UCSD-AML1 (cell line): ENCODE measurements around the gene UBE2F.
"Not testable (repeated sequence)": the region's sequence is repeated elsewhere in the genome, so short reads cannot be mapped to it uniquely, and the experiment has no call there.

Experiments used
- DNase-seq: peaks from one replicate; lab custom pipeline; 2025; ENCODE audit not compliant: unreplicated experiment; lab: John Stamatoyannopoulos, UW

Gene UBE2F

DNA sequence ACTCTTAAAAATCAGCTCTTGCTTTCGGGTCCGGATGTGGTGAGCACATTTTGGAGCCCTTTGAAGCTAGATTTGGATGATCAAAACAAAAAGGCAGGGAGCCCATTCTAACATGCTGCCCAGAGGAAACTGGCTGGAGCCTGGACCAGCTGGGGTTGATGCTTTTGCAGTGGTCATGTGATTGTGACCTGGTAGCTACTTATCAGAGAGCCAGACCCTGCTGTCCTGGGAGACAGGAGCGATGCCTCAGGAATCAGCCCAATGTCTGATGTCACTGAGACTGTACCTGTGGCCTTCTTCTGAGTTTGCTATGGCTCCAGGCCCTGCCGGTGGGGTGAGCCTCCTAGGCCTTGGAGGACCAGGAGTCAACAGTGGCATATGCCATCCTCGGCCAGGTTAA lies 75.3 kb downstream of the UBE2F start:
- no peak for DNase-seq

DNA sequence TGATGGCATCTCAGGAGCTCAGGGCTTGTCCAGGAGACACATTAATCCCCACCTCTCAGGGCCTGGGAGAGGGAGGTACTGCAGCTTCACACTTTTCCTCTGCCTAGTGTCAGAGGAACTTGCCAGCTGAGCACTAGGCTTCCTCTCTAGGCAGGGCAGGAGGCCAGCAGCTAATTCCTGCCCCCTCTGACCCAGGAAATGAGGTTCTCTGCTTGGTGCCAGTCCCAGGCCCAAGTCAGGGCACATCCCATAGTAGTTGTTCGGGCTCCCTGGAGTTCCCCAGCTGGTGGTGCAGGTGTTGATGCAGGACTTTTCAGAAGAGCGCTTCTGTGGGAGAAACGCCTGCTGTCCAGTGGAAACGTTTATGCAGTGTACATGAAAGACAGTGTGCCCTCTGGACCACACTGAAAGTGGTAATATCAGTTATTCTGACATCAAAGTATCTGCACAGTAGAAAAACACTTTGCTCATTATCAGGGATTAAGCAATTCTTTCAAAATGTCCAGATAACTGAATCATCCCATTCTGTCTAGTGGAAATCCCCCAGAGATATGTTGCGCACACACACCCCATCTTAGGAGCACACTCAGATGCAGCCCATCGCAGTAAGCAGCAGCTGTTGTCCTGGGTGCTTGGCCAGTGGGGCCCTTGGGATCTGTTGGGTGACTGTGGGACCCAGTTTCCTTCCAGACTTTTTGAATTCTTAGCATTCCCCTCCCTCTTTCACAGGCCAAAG lies 76.2 kb downstream of the UBE2F start:
- DNase-seq: no peak

DNA sequence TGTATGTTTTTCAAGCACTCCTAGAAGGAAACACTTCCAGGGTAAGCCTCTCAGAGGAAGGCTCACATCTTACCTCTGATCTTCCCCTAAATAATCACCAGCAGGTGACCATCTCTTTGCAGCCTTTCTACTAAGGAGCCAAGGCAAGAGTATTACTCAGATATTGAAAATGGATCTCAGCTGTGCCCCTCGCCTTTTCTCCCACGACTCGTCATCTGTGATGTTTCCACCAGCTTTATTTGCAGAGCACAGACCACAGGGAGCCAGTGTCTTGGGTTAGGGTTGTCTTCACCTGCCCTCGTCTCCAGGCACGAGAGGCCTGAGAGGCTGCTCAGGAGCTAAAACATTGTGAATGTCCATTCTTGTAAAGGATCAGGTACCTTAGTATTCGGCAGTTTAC lies 77.0 kb downstream of the UBE2F start:
- DNase-seq: no peak

GRCh38 chr2:238045575-238045974 lies 78.8 kb downstream of the UBE2F start:
- no peak for DNase-seq

GRCh38 chr2:238046725-238047270 lies 80.0 kb downstream of the UBE2F start:
- no peak for DNase-seq

GRCh38 chr2:238053191-238053776 lies 86.5 kb downstream of the UBE2F start:
- DNase-seq: no peak

DNA sequence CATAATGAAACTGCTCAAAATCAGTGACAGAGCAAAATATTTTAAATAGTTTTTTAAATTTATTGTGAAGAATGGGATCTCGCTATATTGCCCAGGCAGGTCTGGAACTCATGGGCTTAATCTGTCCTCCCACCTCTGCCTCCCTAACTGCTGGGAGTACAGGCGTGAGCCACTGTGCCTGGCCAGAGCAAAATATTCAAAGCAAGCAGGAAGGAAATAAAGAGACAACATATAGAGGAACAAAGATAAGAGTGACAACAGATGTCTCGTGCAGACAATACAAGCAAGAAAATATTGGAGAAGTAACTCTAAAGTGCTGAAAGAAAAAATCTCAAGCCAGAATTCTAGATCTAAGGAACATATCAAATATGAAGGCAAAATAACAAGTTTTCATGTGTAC lies 89.0 kb downstream of the UBE2F start:
- no peak for DNase-seq

- not testable (repeated sequence) for DNase-seq
These were observed 91.1 kb downstream of the UBE2F start for GRCh38 chr2:238057696-238058575.

GRCh38 chr2:238059505-238059904 lies 92.7 kb downstream of the UBE2F start:
- DNase-seq: no peak

DNA sequence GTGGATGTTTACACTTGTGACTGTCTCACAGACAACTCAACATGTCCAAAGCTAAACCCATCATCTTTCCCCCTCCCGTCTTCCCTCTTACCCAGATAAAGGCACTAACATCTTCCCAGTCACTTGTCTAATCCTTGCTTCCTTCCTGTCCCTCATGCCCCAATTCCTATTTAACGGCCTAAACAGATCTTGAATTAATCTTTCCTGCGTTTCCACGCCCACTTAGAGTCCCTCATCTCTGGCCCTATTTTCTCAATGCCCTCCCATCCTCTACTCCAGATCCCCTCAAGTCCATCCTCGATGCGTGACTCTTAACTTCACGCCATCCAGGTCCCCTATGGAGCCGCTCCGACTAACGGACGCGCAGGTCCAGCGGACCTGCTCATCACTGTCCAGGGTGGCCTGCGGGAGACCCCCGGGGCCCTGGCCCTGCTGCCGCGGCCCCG lies 93.3 kb downstream of the UBE2F start:
- no peak for DNase-seq

- peak; percentile 99 for DNase-seq
These were observed 93.9 kb downstream of the UBE2F start, which contains the start of gene SCLY for GRCh38 chr2:238060542-238061314. SCLY (plus strand) TSS chr2:238061001; CDS start chr2:238061055, 54 bp downstream.

DNA sequence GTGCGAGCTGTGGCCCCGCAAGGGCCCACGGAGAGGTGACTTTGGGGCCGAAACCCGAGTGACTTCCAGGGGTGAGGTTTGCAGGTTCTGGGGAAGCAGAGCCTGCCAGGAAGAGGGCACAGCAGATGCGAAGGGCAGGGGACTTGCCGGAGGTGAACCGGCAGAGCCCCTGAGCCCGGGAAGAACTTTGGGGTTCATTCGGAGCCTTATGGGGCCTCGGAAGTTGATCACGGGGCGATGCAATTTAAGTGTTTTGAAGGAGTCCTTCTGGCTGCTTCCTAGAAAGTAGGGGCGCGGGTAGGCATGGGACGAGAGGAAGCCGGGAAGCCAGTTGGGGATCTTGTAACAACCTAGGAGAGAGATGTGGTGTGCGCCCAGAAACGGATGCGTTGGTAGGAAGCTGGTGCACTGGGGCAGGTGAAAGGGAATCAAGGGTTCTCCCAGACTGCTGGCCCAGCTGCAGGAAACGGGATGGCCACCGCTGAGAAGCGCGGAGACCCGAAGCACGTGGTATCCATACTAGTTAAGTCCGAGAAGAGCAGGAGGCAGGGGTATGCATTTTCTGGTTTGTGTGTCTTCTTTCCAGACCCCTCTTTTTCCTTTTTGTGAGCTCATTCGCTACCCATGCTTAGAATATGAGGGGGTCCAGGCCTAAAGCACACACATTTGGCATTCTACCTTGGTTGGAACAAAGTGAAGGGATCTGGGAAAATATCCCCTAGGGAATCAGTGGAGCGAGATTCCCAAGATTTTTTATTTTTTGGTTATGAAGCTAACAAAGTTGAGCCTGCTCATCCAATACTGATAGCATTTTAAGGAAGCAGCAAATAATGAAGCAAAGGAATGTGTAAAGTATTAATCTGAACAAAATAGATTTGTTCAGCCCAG lies 94.7 kb downstream of the UBE2F start:
- DNase-seq: peak; percentile 58

DNA sequence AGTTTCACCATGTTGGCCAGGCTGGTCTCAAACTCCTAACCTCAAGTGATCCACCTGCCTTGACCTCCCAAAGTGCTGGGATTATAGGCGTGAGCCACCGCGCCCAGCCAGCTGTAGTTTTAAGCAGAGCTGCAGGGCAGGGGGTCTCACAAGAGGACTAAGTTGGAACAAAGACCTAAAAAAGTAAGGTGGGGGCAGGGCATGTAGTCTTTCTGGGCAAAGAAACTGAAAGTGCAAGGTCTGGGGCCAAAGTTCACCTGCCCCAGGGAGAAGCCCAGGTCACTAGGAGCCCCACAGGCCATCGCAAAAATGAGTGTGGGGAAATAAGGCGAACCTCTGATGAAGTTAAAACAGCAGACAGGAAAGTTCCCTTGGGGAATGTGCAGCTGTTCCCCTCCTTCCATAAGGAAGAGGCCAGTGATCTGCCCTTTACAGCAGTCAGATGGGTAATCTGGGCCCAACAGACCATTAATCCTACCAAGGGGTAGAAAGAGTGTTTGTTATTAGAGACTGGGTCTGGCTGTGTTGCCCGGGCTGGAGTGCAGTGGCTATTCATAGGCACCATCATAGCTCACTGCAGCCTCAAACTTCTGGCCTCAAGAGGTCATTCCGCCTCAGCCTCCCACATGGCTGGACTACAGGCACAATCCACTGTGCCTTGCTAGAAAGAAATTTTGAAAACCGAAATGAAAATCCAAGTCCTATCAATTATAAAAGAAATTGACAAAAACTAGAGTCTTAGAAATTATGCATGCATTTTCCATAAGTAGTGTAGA lies 96.8 kb downstream of the UBE2F start:
- DNase-seq: no peak

- DNase-seq: no peak
These were observed 97.6 kb downstream of the UBE2F start for GRCh38 chr2:238064376-238064775.

GRCh38 chr2:238065071-238065846 lies 98.4 kb downstream of the UBE2F start:
- DNase-seq: no peak

DNA sequence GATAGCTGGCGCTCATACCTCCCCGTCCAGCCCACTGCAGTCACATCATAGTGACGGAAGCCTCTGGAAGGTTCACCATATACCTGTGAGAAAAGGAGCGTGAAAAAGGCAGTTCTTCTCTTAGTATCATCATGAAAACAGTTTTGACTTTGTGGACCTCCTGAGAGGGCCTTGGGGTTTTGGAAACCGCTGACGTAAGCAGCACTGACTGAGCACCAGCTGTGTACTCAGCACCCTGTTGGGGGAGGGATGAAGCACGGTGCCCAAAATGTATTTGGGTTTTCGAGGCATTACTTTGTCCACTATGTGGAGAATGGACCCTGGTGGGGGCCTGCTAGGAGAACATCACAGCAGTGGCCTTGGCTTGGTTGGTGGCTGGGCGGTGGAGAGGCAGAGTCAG lies 99.4 kb downstream of the UBE2F start:
- DNase-seq: no peak

DNA sequence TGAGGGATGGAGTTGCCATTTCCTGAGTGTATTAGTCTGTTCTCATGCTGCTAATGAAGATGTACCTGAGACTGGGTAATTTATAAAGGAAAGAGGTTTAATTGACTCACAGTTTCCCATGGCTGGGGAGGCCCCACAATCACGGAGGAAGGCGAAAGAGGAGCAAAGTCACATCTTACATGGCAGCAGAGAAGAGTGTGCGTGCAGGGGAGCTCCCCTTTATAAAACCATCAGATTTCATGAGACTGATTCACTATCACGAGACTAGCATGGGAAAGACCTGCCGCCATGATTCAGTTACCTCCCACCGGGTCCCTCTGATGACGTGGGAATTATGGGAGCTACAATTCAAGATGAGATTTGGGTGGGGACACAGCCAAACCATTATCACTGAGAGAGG lies 99.9 kb downstream of the UBE2F start:
- DNase-seq: not testable (repeated sequence)

DNA sequence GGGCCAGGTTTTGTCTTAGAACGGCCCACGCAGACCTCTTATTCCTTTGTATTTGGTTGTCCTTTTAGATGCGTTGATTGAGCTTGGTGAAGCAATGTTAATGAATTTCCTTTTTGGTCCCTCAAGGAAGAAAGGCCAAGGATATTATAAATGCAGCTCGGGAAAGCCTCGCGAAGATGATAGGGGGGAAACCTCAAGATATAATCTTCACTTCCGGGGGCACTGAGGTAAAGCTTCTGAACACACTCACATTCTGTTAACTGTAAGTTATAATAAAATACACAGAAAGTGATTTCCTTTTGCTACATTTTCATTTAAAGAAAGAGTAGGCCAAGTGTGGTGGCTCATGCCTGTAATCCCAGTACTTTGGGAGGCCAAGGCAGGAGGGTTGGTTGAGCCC lies 101.1 kb downstream of the UBE2F start:
- DNase-seq: no peak
